HG03342 (cell line): ENCODE measurements around the gene IFNA13.
A peak's percentile ranks its signal among the peaks of the same experiment; 100 is the strongest.

Experiments used
- ATAC-seq: cut with Tn5 transposase; IDR thresholded peaks from one replicate; pipeline ENCODE4 v1.9.1; 2021; ENCODE audit warnings: mild to moderate bottlenecking, moderate library complexity; ENCODE audit not compliant: unreplicated experiment

The IFNA13 gene

GRCh38 chr9:21362287-21362686 lies 5.6 kb downstream of the IFNA13 start:
- no peak for ATAC-seq

GRCh38 chr9:21357479-21358460 lies 10.1 kb downstream of the IFNA13 start:
- peak; percentile 93 for ATAC-seq

- no peak for ATAC-seq
Measured at GRCh38 chr9:21350787-21351186, 17.1 kb downstream of the IFNA13 start, which contains the start of gene IFNA6. Gene IFNA6 (minus strand): TSS chr9:21350887. CDS start chr9:21350887, 0 bp downstream.

- no peak for ATAC-seq
Measured at GRCh38 chr9:21348430-21348970, 19.4 kb downstream of the IFNA13 start.

- no peak for ATAC-seq
Measured at GRCh38 chr9:21340735-21341134, 27.1 kb downstream of the IFNA13 start.

GRCh38 chr9:21336457-21336856 lies 31.4 kb downstream of the IFNA13 start:
- no peak for ATAC-seq

GRCh38 chr9:21334701-21335632 lies 32.9 kb downstream of the IFNA13 start, which contains the start of gene KLHL9:
Gene KLHL9 (minus strand): TSS chr9:21335404. CDS start chr9:21334859, 545 bp downstream.
- ATAC-seq: peak; percentile 88

GRCh38 chr9:21333226-21333625 lies 34.6 kb downstream of the IFNA13 start:
- no peak for ATAC-seq

- ATAC-seq: no peak
Measured at GRCh38 chr9:21331676-21332402, 36.0 kb downstream of the IFNA13 start.

- ATAC-seq: peak; percentile 82
Measured at GRCh38 chr9:21326526-21327139, 41.2 kb downstream of the IFNA13 start.

- no peak for ATAC-seq
Measured at GRCh38 chr9:21324047-21324446, 43.8 kb downstream of the IFNA13 start.

- ATAC-seq: no peak
Measured at GRCh38 chr9:21322911-21323461, 44.9 kb downstream of the IFNA13 start.

- ATAC-seq: no peak
Measured at GRCh38 chr9:21320465-21320864, 47.4 kb downstream of the IFNA13 start.

- peak; percentile 81 for ATAC-seq
Measured at GRCh38 chr9:21317956-21318923, 49.6 kb downstream of the IFNA13 start.
